ENCODE results near the gene GM2A. TPM values are rescaled to one million over a fixed set of nuclear protein-coding genes. Genes with fewer than 3 reads are reported as not detected.
"Not testable (repeated sequence)": the region's sequence is repeated elsewhere in the genome, so short reads cannot be mapped to it uniquely, and the experiment has no call there.

GM2A gene
- total RNA-seq, 1 donor from 2014 or later, result 35.4 TPM

DNA sequence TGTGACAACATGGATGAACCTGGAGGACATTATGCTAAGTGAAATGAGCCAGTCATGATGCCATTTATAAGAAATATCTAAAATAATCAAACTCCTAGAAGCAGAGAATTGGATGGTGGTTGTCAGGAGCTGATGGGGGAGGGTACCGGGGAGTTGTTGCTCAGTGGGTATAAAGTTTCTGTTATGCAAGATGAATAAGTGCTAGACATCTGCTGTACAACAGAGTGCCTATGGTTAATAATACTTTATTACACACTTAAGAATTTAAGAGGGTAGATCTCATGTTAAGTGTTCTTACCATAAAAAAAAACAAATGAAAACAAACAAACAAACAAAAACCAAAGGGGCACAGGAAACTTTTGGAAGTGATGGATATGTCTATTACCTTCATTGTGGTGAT lies 16.1 kb upstream of the GM2A start:
- TF ChIP-seq, protein P1, sequence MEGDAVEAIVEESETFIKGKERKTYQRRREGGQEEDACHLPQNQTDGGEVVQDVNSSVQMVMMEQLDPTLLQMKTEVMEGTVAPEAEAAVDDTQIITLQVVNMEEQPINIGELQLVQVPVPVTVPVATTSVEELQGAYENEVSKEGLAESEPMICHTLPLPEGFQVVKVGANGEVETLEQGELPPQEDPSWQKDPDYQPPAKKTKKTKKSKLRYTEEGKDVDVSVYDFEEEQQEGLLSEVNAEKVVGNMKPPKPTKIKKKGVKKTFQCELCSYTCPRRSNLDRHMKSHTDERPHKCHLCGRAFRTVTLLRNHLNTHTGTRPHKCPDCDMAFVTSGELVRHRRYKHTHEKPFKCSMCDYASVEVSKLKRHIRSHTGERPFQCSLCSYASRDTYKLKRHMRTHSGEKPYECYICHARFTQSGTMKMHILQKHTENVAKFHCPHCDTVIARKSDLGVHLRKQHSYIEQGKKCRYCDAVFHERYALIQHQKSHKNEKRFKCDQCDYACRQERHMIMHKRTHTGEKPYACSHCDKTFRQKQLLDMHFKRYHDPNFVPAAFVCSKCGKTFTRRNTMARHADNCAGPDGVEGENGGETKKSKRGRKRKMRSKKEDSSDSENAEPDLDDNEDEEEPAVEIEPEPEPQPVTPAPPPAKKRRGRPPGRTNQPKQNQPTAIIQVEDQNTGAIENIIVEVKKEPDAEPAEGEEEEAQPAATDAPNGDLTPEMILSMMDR (IDR thresholded peaks at IDR 0.05; ENCODE audit: borderline replicate concordance), result no peak
- Histone ChIP-seq H3K4me3 (no peak overlapping the region), H3K27ac (replicated peaks) (no peak overlapping the region), H3K27me3 (ENCODE audit: low read depth) (no peaks in the 10 kb centered on the region), H3K36me3 (no peaks in the 10 kb centered on the region), H3K9me3 (replicated peaks) (no peaks in the 10 kb centered on the region), H3K4me1 (peaks cover 46% of the 10 kb centered on the region)
- intact Hi-C loops (cut with micrococcal nuclease), result loop anchor here (5.0 kb wide), 1 partner anchor 70 kb away; no protein-coding TSS in a partner anchor
- DNase-seq, result no peak

DNA sequence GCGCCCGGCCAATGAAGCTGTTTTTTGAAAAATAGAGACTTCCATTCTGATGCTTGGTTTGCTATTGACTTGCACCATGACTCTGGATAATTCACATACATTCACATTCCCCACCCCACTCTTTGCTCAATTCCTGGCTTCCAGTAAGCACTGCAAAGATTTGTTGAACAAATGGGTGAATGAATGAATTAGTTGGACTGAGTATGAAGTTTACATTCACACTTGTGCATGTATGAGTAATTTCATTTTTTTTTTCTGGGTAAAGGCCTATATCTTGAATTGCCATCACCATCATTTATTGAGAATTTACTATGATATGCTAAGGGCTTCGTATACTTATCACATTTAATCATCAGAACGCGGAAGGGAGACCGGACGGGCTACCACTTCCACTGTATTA lies 15.3 kb upstream of the GM2A start:
- Histone ChIP-seq H3K27me3 (ENCODE audit: low read depth) (no peaks in the 10 kb centered on the region), H3K4me1 (peaks cover 46% of the 10 kb centered on the region), H3K4me3 (peak overlapping the region; percentile 46), H3K9me3 (replicated peaks) (no peaks in the 10 kb centered on the region), H3K36me3 (no peaks in the 10 kb centered on the region), H3K27ac (replicated peaks) (peak overlapping the region; percentile 85)
- intact Hi-C loops (cut with micrococcal nuclease), result loop anchor here (5.0 kb wide), 1 partner anchor 70 kb away; no protein-coding TSS in a partner anchor
- TF ChIP-seq, protein P1 (IDR thresholded peaks at IDR 0.05; ENCODE audit: borderline replicate concordance), result no peak
- no peak for DNase-seq

DNA sequence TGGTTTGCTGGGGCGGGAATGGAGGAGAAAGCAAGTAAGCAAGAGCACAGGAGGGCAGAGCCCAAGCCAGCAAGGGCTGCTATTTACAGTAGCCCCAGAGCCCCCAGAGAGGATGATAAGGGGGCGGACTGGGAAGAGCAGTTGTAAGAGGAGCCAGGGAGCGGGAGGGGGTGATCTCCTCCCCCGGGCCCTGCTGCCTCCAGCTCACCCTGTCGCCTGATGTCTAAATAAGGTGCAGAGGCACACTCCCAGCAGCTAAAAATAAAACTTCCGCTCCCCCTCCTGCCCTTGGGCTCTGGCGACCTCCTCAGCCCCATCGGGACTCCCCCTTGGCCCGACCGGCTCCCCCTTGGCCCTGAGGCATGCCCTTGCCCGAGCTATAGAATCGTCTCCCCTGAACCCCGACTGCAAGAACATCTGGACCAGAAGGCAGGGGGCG lies 14.7 kb upstream of the GM2A start:
- peaks cover 46% of the 10 kb centered on the region for H3K4me1 ChIP-seq
- H3K9me3 ChIP-seq (replicated peaks), result no peaks in the 10 kb centered on the region
- H3K27ac ChIP-seq (replicated peaks), result peak overlapping the region; percentile 85
- no peaks in the 10 kb centered on the region for H3K27me3 ChIP-seq (ENCODE audit: low read depth)
- peak overlapping the region; percentile 46 for H3K4me3 ChIP-seq
- peak; percentile 71 for DNase-seq
- TF ChIP-seq, protein P1 (IDR thresholded peaks at IDR 0.05; ENCODE audit: borderline replicate concordance), result no peak
- intact Hi-C loops (cut with micrococcal nuclease), result loop anchor here (5.0 kb wide), 1 partner anchor 71 kb away; no protein-coding TSS in a partner anchor
- no peaks in the 10 kb centered on the region for H3K36me3 ChIP-seq

DNA sequence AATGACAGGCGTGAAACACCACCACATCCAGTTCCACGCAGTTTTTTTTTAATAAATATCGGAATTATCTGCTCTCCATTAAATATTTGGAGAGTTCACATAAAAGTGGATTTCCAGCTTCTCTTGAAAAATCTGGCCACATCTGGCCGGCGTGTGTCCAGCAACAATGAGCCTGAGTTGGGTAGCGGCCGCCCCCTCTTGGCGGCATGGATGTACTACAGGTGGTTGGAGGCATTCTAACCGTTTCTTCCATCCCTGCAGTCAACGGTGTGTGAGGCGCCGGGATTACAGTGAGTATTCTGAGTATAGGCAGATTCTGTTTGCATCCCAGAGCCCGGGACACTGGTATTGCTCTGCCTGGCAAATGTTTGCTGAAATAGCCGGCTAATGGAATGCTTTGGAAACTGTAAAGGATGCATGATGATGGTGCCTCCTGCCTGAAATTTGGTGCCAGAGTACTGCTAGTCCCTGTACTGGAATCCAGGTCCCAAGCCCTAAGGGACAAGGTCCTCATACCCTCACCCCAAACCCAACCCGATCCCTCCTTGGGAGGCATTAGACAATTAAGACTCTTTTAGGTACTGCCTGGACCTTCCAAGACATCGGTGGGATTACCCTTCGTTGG lies 13.6 kb upstream of the GM2A start:
- TF ChIP-seq, protein P1 (IDR thresholded peaks at IDR 0.05; ENCODE audit: borderline replicate concordance), result peak; percentile 97
- intact Hi-C loops (cut with micrococcal nuclease), result loop anchor here (5.0 kb wide), 1 partner anchor 72 kb away; no protein-coding TSS in a partner anchor
- peak; percentile 82 for DNase-seq
- Histone ChIP-seq H3K9me3 (replicated peaks) (no peaks in the 10 kb centered on the region), H3K4me3 (peak overlapping the region; percentile 46), H3K36me3 (no peaks in the 10 kb centered on the region), H3K4me1 (peaks cover 38% of the 10 kb centered on the region), H3K27me3 (ENCODE audit: low read depth) (no peaks in the 10 kb centered on the region), H3K27ac (replicated peaks) (peak overlapping the region; percentile 85)

DNA sequence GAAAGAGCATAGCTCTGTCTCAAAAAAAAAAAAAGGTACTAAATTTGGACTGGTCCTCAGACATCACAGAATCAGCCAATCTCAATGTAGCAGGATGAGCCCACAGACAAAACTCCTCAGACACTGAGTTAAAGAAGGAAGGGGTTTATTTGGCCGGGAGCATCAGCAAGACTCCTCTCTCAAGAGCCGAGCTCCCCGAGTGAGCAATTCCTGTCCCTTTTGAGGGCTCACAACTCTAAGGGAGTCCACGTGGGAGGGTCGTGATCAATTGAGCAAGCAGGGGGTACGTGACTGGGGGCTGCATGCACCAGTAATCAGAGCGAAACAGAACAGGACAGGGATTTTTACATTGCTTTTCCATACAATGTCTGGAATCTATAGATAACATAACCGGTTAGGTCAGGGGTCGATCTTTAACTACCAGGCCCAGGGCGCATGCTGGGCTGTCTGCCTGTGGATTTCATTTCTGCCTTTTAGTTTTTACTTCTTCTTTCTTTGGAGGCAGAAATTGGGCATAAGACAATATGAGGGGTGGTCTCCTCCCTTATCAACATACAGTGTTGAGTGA lies 12.6 kb upstream of the GM2A start:
- H3K4me3 ChIP-seq; DNase-seq; H3K27me3 ChIP-seq (ENCODE audit: low read depth); H3K27ac ChIP-seq (replicated peaks); H3K36me3 ChIP-seq; H3K9me3 ChIP-seq (replicated peaks): not testable (repeated sequence)
- intact Hi-C loops (cut with micrococcal nuclease), result loop anchor here (10.0 kb wide), 1 partner anchor 116 kb away; no protein-coding TSS in a partner anchor
- peaks cover 28% of the 10 kb centered on the region for H3K4me1 ChIP-seq

Data from left ventricle myocardium inferior (tissue), 1 donor.